Activated CD8-positive, alpha-beta T cell treated with anti-CD3 and anti-CD28 coated beads, Interleukin-2, amount 10 ng/mL, durations not matched to agents 7 days and 5 days (primary cell): Measurements from ENCODE around the gene CREG1. TPM values are rescaled to one million over a fixed set of nuclear protein-coding genes. Genes with fewer than 3 reads are reported as not detected.

ENCODE experiments used
- ATAC-seq: fragments of 150-1000 bp; cut with Tn5 transposase; one replicate; pipeline ENCODE4 v1.10.0; 2021; ENCODE audit warnings: moderate library complexity
- CTCF ChIA-PET: fragments of 350-600 bp; sonication (Branson Sonifier 250); formaldehyde crosslinking; loops from one replicate; lab custom pipeline; 2021; ENCODE audit warnings: antibody characterized with exemption; lab: Charles Lee
- POLR2A ChIA-PET: fragments of 350-600 bp; sonication (Branson Sonifier 250); formaldehyde crosslinking; loops from one replicate; lab custom pipeline; 2021; ENCODE audit warnings: antibody characterized with exemption; lab: Charles Lee
- DNase-seq: peaks from one replicate; pipeline ENCODE4 v3.0.0-alpha.2; 2020
- H3K27ac Mint-ChIP-seq: one replicate; pipeline ENCODE4 v1.8.0; 2021; ENCODE audit warnings: mild to moderate bottlenecking, mixed read lengths
- H3K27me3 Mint-ChIP-seq: one replicate; pipeline ENCODE4 v1.8.0; 2021; ENCODE audit warnings: low read depth, mixed read lengths
- H3K36me3 Mint-ChIP-seq: one replicate; pipeline ENCODE4 v1.8.0; 2021; ENCODE audit warnings: low read depth, mixed read lengths
- H3K4me1 Mint-ChIP-seq: one replicate; pipeline ENCODE4 v1.8.0; 2021; ENCODE audit warnings: low read depth, mixed read lengths
- H3K4me3 Mint-ChIP-seq: one replicate; pipeline ENCODE4 v1.8.0; 2021; ENCODE audit warnings: mild to moderate bottlenecking, mixed read lengths
- H3K9me3 Mint-ChIP-seq: one replicate; pipeline ENCODE4 v1.8.0; 2022; ENCODE audit warnings: mixed read lengths; ENCODE audit not compliant: insufficient read depth
- total RNA-seq, 2 experiments: library from RNA; stranded (reverse); gene quantifications; one replicate each; pipeline ENCODE4 v1.2.3, GENCODE V29; 2021

The CREG1 gene
- total RNA-seq, 2 experiments from 2014 or later, result 7.3 to 7.7 TPM

DNA sequence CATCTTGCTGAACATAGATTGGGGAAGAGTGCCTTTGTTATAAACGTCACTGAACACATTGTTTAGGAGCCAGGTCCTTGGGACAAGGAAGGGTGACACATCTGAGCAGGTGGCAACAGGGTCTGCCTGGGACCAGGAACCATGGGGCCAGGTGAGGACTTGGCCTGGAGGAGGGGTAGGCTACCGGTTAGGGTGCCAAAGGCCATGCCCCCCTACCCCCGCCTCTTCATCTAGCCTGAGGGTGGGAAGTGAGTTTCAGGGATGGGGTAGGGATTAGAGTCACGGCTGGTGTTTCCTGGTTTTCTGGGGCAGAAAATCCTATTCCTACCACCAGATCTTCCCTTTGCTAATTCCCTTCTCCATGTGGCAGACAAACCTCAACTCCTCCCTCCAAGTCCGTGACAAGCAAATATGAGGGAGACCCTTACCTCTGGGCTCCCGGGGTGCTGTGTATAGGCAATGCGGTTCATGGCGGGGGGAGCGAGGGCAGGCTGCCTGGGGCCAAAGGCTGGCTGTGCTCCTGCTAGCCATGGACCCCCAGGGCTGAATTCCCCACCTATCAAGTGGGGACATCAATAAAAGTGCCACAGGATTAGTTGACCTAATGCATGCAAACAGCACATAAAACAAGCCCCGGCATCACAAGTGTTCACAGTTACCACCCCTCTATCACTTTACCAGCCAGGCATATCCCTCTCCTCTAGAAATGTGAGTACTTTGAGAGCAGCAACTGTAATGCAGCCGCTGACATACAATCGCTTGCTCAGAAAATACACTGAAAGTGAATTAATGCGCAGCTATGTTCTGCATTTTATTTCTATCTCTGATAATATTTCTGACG lies 49.7 kb downstream of the CREG1 start:
- peak overlapping the region; percentile 86 for H3K27ac Mint-ChIP-seq
- H3K9me3 Mint-ChIP-seq, result no peaks in the 10 kb centered on the region
- no peaks in the 10 kb centered on the region for H3K27me3 Mint-ChIP-seq
- DNase-seq (no peak), ATAC-seq (no peak)
- no peak overlapping the region for H3K4me3 Mint-ChIP-seq
- H3K4me1 Mint-ChIP-seq, result peaks cover 91% of the 10 kb centered on the region
- peaks cover 81% of the 10 kb centered on the region for H3K36me3 Mint-ChIP-seq
- ChIA-PET CTCF (interaction anchor here (1.0 kb wide), 1 partner anchor 11 kb away, joined by 3 read pairs; no protein-coding TSS in a partner anchor), POLR2A (no interaction called here)

DNA sequence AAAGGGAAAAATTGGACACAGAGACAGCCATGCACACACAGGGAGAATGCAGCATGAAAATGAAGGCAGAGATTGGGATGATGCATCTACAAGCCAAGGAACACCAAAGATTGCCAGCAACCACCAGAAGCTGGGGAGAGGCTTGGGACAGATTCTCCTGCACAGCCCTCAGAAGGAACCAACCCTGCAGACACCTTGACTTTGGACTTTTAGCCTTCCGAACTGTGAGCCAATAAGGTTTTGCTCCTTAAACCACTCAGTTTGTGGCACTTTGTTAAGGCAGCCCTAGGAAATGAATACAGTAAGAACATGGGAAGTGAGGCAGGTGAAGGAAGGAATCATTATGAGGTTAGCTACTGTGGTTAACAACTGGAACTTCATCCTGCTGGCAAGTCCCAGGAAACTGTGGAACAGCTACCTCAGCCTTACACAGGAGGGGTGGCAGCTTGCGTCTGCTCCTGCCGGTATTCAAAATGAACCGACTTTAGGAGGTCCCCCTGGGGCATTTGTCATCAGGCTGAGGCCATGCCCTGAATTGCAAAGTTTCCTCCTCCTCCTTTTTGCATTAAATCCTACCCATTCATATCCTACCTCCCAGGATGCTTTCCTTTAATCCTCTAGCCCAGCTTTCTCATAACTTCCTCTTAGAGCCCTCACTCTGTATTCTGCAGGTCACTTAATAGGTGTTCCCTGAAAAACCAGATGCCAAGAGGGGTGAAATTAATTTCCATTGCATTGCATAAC lies 50.7 kb downstream of the CREG1 start:
- ChIA-PET POLR2A (interaction anchor here (1.9 to 2.0 kb wide), 2 partner anchors 12 to 15 kb away, joined by 6 to 8 read pairs; partner anchors contain the start of gene CD247), CTCF (interaction anchor here (1.0 to 6.1 kb wide), 5 partner anchors 10 to 53 kb away, joined by 3 to 67 read pairs (median 4); partner anchors contain the start of genes CD247 and CREG1)
- Mint-ChIP-seq H3K9me3 (no peaks in the 10 kb centered on the region), H3K27me3 (no peaks in the 10 kb centered on the region), H3K4me1 (peaks cover 91% of the 10 kb centered on the region), H3K4me3 (peak overlapping the region; percentile 3), H3K36me3 (peaks cover 81% of the 10 kb centered on the region), H3K27ac (peak overlapping the region; percentile 86)
- DNase-seq (no peak), ATAC-seq (no peak)

DNA sequence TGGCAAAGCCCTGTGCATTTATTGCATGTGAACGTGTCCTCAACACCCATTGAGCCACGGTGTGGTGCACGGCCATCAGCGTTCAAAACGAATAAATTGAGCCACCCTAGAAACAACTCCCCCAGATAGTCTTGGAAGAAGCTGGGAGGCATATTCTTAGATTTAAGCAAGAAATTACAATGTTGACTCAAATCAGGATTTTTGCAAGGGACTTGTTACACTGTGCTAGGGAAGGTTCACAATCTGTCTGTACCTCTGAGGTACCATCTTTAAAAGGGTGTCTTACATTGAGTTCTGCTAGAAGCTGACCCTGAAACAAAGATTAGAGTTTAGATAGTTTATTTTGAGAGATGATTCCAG lies 51.4 kb downstream of the CREG1 start:
- Mint-ChIP-seq H3K27ac (peak overlapping the region; percentile 86), H3K27me3 (no peaks in the 10 kb centered on the region), H3K9me3 (no peaks in the 10 kb centered on the region), H3K4me1 (peaks cover 92% of the 10 kb centered on the region), H3K36me3 (peaks cover 81% of the 10 kb centered on the region), H3K4me3 (peak overlapping the region; percentile 51)
- DNase-seq (no peak), ATAC-seq (no peak)
- POLR2A ChIA-PET, result interaction anchor here (1.9 to 2.0 kb wide), 2 partner anchors 13 to 16 kb away, joined by 6 to 8 read pairs; partner anchors contain the start of gene CD247
- CTCF ChIA-PET, result interaction anchor here (0.9 to 6.1 kb wide), 5 partner anchors 15 to 100 kb away, joined by 3 to 67 read pairs (median 4); partner anchors contain the start of genes CD247 and CREG1

- CTCF ChIA-PET, result interaction anchor here (0.9 to 6.1 kb wide), 5 partner anchors 15 to 100 kb away, joined by 3 to 67 read pairs (median 4); partner anchors contain the start of genes CD247 and CREG1
- peak overlapping the region; percentile 51 for H3K4me3 Mint-ChIP-seq
- no peaks in the 10 kb centered on the region for H3K27me3 Mint-ChIP-seq
- peaks cover 97% of the 10 kb centered on the region for H3K4me1 Mint-ChIP-seq
- H3K36me3 Mint-ChIP-seq, result peaks cover 82% of the 10 kb centered on the region
- H3K9me3 Mint-ChIP-seq, result no peaks in the 10 kb centered on the region
- no peak for ATAC-seq
- peak overlapping the region; percentile 86 for H3K27ac Mint-ChIP-seq
- DNase-seq, result no peak
- POLR2A ChIA-PET, result interaction anchor here (1.9 to 2.0 kb wide), 2 partner anchors 13 to 16 kb away, joined by 6 to 8 read pairs; partner anchors contain the start of gene CD247
Measured at GRCh38 chr1:167501515-167502191, 51.9 kb downstream of the CREG1 start.

DNA sequence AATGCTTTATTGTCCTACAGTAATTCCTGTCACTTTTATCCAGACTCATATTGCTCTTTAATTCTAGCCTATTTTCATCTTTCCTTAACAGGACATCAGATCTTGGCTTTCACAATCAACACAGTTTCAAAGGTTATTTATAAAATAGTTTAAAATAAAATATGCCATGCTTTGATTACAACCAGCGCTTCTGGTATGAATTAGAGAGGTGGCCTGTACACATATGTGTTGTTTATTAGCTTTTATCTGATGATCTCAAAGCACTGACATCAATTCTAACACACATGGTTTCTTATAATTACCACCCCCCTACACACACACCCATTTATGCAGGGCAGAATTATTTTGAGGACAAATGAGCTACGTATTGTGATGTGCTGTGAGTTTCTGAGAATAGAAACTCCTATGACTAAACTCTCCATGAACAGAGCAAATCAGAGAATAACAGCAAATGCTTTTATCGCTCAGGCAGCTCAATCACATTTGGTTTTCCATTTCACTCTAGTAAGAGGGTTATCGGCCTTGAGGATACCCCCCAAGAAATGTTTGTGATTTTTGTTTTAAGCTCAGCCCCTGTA lies 53.2 kb downstream of the CREG1 start:
- no peaks in the 10 kb centered on the region for H3K27me3 Mint-ChIP-seq
- POLR2A ChIA-PET, result interaction anchor here (0.6 to 4.0 kb wide), 9 partner anchors 8 to 280 kb away, joined by 3 to 60 read pairs (median 5); partner anchors contain the start of genes CD247 and POU2F1
- CTCF ChIA-PET, result interaction anchor here (0.6 to 6.1 kb wide), 14 partner anchors 8 to 280 kb away, joined by 3 to 67 read pairs (median 6); partner anchors contain the start of gene CD247
- H3K4me3 Mint-ChIP-seq, result peak overlapping the region; percentile 66
- no peaks in the 10 kb centered on the region for H3K9me3 Mint-ChIP-seq
- H3K4me1 Mint-ChIP-seq, result peaks cover 100% of the 10 kb centered on the region
- peak overlapping the region; percentile 86 for H3K27ac Mint-ChIP-seq
- DNase-seq (peak; percentile 20), ATAC-seq (peak; percentile 28)
- H3K36me3 Mint-ChIP-seq, result peaks cover 90% of the 10 kb centered on the region

- ATAC-seq, result peak; percentile 61
- POLR2A ChIA-PET, result interaction anchor here (0.7 to 4.0 kb wide), 11 partner anchors 8 to 279 kb away, joined by 3 to 60 read pairs (median 5); partner anchors contain the start of genes CD247 and POU2F1
- Mint-ChIP-seq H3K36me3 (peaks cover 91% of the 10 kb centered on the region), H3K4me3 (peak overlapping the region; percentile 66), H3K27ac (peak overlapping the region; percentile 86), H3K27me3 (no peaks in the 10 kb centered on the region), H3K4me1 (peaks cover 100% of the 10 kb centered on the region), H3K9me3 (no peaks in the 10 kb centered on the region)
- peak; percentile 60 for DNase-seq
- CTCF ChIA-PET, result interaction anchor here (0.5 to 6.1 kb wide), 19 partner anchors 8 to 379 kb away, joined by 3 to 67 read pairs (median 4); partner anchors contain the start of gene CD247
Measured at GRCh38 chr1:167499664-167500101, 53.9 kb downstream of the CREG1 start.

GRCh38 chr1:167499106-167499505 lies 54.5 kb downstream of the CREG1 start:
- ChIA-PET POLR2A (interaction anchor here (0.8 to 4.0 kb wide), 8 partner anchors 9 to 52 kb away, joined by 3 to 60 read pairs (median 6); partner anchors contain the start of gene CD247), CTCF (interaction anchor here (0.5 to 6.1 kb wide), 16 partner anchors 9 to 378 kb away, joined by 3 to 67 read pairs (median 4); partner anchors contain the start of gene CD247)
- Mint-ChIP-seq H3K27ac (peak overlapping the region; percentile 86), H3K4me1 (peaks cover 100% of the 10 kb centered on the region), H3K27me3 (no peaks in the 10 kb centered on the region), H3K9me3 (no peaks in the 10 kb centered on the region), H3K4me3 (peak overlapping the region; percentile 66), H3K36me3 (peaks cover 92% of the 10 kb centered on the region)
- ATAC-seq (peak; percentile 39), DNase-seq (peak; percentile 43)

- CTCF ChIA-PET, result interaction anchor here (1.0 to 6.1 kb wide), 3 partner anchors 20 to 42 kb away, joined by 3 to 67 read pairs (median 5); partner anchors contain the start of gene CD247
- H3K9me3 Mint-ChIP-seq, result no peaks in the 10 kb centered on the region
- ATAC-seq, result no peak
- peaks cover 97% of the 10 kb centered on the region for H3K4me1 Mint-ChIP-seq
- POLR2A ChIA-PET, result interaction anchor here (0.9 to 4.3 kb wide), 3 partner anchors 11 to 42 kb away, joined by 5 to 60 read pairs (median 13); partner anchors contain the start of gene CD247
- no peaks in the 10 kb centered on the region for H3K27me3 Mint-ChIP-seq
- peaks cover 87% of the 10 kb centered on the region for H3K36me3 Mint-ChIP-seq
- peak overlapping the region; percentile 94 for H3K27ac Mint-ChIP-seq
- DNase-seq, result no peak
- no peak overlapping the region for H3K4me3 Mint-ChIP-seq
Measured at GRCh38 chr1:167496797-167497619, 56.6 kb downstream of the CREG1 start.

DNA sequence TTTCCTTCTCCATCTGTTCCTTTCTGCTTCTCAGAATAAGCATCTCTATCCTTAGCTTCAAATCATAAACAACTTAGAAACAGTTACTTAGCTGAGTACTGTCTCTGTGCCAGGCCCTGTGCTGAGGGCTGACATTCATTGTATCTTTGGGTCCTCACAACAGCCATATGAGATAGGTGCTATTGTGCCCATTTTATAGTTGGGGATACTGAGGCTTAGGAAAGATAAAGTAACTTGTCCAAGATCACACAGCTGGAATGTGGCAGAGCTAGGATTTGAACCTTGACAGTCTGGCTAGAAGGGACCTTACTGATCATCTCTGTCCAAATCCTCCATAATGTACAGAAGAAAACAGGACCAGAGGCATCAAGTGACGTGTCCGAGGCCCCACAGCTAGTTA lies 60.2 kb downstream of the CREG1 start:
- no peak for ATAC-seq
- CTCF ChIA-PET, result interaction anchor here (1.3 to 3.3 kb wide), 7 partner anchors 10 to 48 kb away, joined by 3 to 12 read pairs (median 10); partner anchors contain the start of gene CD247
- POLR2A ChIA-PET, result interaction anchor here (0.7 to 4.3 kb wide), 5 partner anchors 10 to 39 kb away, joined by 4 to 18 read pairs (median 4); partner anchors contain the start of gene CD247
- no peaks in the 10 kb centered on the region for H3K9me3 Mint-ChIP-seq
- H3K36me3 Mint-ChIP-seq, result peaks cover 79% of the 10 kb centered on the region
- no peaks in the 10 kb centered on the region for H3K27me3 Mint-ChIP-seq
- no peak for DNase-seq
- peak overlapping the region; percentile 94 for H3K27ac Mint-ChIP-seq
- peaks cover 93% of the 10 kb centered on the region for H3K4me1 Mint-ChIP-seq
- H3K4me3 Mint-ChIP-seq, result peak overlapping the region; percentile 77
